GM21447 (cell line): Measurements from ENCODE around the gene RASEF.
"Not testable (repeated sequence)": the region's sequence is repeated elsewhere in the genome, so short reads cannot be mapped to it uniquely, and the experiment has no call there.

Source experiments
- ATAC-seq: cut with Tn5 transposase; IDR thresholded peaks from one replicate; pipeline ENCODE4 v1.9.1; 2021; ENCODE audit not compliant: unreplicated experiment

RASEF gene

GRCh38 chr9:82975176-82975575 lies 87.8 kb downstream of the RASEF start:
- ATAC-seq: no peak

GRCh38 chr9:82972446-82972845 lies 90.5 kb downstream of the RASEF start:
- no peak for ATAC-seq

DNA sequence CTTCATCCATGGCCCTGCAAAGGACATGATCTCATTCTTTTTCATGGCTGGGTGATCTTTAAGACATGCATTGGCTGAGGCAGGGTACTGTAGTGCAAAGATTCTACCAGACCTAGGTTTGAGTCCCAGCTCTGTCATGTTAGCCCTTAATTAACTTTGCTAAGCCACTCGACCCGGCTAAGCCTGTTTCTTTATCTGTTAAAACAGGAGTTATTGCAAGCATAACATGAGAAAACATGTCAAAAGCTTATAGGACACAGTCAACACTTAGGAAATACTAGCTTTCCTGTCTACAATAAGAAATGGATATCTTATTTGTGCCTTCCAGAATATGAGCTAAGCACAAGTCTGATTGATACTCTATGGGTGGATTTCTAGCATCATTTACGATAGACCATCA lies 92.6 kb downstream of the RASEF start:
- ATAC-seq: no peak

DNA sequence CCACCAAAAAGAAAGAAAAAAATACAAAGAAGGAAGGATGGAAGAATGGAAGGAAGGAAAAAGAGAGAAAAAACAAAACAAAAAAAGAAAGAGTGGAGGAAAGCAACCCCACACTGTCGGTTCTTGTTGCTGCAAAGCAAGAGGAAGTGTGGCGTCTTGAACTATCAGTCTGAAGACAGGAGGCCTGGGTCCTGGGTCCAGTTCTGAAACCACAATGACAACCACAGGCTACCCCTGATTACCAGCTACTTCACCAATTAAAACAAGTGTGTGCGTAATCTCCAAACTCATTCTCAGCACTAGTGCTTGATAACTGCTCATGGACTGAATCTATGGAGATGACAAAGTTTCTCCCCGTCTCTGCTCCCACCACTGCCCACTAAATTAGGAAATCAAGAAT lies 93.7 kb downstream of the RASEF start:
- ATAC-seq: no peak

DNA sequence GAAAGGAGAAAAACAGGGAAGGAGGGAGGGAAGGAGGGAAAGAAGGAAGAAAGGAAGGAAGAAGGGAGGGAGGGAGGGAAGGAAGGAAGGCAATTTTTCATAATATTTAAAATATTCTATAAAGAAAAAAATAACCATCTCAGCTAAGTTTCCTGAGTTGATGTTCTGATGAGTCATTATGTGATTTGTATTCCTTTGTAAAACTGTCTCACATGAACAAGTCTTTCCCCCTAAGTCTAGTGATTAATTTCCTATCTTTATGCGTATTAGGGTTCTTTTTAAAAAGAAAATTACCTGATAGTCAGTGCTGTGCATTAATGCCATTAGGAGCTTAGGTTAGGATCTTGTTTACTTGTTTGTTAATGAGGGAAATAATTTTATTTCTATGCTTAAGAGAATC lies 94.1 kb downstream of the RASEF start:
- ATAC-seq: no peak

GRCh38 chr9:82968388-82968787 lies 94.6 kb downstream of the RASEF start:
- no peak for ATAC-seq

- ATAC-seq: peak; percentile 96
Observed at GRCh38 chr9:82961504-82962125, 101.3 kb downstream of the RASEF start.

GRCh38 chr9:82957529-82958379 lies 105.2 kb downstream of the RASEF start:
- ATAC-seq: no peak

DNA sequence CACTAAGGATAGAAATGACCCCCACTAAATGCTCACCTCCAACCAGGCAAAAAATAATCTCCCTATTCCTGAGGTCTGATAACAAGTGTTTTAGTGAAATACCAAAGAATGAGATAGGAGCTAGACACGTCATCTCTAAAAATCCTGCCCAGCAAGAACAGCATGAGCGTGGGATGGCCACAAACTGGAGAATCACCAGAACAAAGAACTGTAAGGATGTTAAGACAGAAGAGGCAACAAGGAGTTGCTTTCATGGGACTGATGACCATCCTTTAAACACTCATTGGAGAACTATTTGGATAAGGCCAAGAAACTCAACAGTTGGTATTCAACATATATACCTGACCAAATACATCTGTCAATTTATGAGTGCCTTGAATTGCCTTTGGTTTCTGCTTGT lies 113.7 kb downstream of the RASEF start:
- no peak for ATAC-seq

- no peak for ATAC-seq
Observed at GRCh38 chr9:82940376-82940775, 122.6 kb downstream of the RASEF start.

GRCh38 chr9:82939451-82939850 lies 123.5 kb downstream of the RASEF start:
- no peak for ATAC-seq

- no peak for ATAC-seq
Observed at GRCh38 chr9:82938426-82939218, 124.3 kb downstream of the RASEF start.

DNA sequence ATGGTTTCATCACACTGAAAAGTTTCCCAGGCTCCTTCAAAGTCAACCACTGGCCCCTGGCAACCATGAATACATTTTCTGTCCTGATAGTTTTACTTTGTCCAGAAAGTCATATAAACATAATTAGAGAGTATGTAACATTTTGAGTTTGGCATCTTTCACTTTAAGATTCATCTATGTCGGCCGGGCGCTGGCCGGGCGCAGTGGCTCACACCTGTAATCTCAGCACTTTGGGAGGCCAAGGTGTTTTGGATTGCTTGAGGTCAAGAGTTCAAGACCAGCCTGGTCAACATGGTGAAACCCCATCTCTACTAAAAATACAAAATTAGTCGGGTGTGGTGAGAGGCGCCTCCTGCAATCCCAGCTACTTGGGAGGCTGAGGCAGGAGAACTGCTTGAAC lies 126.4 kb downstream of the RASEF start:
- not testable (repeated sequence) for ATAC-seq

DNA sequence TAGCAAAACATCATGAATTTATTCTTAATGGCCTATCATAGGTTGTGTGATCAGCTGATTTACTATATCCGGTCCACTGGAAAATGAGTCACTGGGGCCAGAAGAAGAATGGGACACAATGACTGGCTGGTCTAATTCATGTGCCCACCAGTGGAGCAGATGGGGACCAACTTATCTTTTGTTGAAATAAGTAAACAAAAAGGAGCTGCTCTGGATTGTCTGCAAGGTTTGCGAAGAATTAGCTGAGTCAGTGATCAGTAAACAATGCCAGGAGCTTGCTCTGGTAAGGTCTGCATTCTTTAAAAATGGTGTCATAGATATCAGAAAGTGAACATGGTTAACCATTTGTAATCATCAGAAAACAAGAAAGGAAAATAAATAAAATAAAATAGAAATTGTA lies 128.0 kb downstream of the RASEF start:
- ATAC-seq: no peak

DNA sequence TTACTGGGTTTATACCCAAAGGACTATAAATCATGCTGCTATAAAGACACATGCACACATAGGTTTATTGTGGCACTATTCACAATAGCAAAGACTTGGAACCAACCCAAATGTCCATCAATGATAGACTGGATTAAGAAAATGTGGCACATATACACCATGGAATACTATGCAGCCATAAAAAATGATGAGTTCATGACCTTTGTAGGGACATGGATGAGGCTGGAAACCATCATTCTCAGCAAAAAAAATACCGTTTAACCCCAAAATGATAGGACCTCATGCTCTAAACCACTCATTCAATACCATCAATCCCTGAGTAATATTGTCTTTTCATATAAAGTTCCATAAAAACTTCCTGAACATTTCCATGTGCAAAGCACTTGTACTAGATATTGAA lies 128.9 kb downstream of the RASEF start:
- not testable (repeated sequence) for ATAC-seq

DNA sequence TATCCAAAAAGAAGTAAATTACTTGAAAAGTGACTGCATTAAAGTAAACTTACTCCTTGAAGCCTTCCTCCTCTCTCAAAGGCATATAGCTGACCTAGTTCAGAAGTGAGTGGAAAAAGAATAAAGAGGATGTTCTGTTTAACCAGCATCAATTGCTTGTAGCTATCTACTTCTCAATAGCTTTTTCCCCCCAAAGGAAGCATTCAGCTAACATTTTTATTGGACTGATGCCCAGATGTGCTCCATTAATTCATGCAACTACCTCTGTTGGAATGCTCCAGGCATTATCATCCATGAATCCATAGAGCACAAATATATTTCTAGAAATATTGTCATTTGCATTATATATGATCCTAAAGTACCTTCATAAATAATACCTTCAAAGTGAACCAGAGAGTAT lies 132.8 kb downstream of the RASEF start:
- no peak for ATAC-seq
